Osteoblast (primary cell): ENCODE data around the gene NPC1. TPM values are rescaled to one million over a fixed set of nuclear protein-coding genes. Genes with fewer than 3 reads are reported as not detected.

Source experiments
- DNase-seq: peaks from one replicate; pipeline ENCODE4 v3.0.0; 2011; ENCODE audit warnings: low spot score, mixed read lengths; ENCODE audit not compliant: insufficient read length; ENCODE audit errors: missing footprints
- H2AFZ ChIP-seq: 2 replicates; pipeline ENCODE4 v1.6.0; 2011; ENCODE audit warnings: mild to moderate bottlenecking, low read length
- H3K27ac ChIP-seq: 2 replicates; pipeline ENCODE4 v1.5.1; 2011; ENCODE audit warnings: mild to moderate bottlenecking, low read depth, low read length, moderate library complexity
- H3K27me3 ChIP-seq: 2 replicates; pipeline ENCODE4 v1.6.0; 2012; ENCODE audit warnings: mild to moderate bottlenecking, control low read depth, inconsistent platforms, low read length, moderate library complexity; ENCODE audit not compliant: insufficient read depth
- H3K36me3 ChIP-seq: 2 replicates; pipeline ENCODE4 v1.5.1; 2011; ENCODE audit warnings: mild to moderate bottlenecking, low read length, control low read depth, moderate library complexity; ENCODE audit not compliant: insufficient read depth
- H3K4me1 ChIP-seq: 2 replicates; pipeline ENCODE4 v1.5.1; 2011; ENCODE audit warnings: mild to moderate bottlenecking, low read length, control low read depth, moderate library complexity; ENCODE audit not compliant: insufficient read depth
- H3K4me2 ChIP-seq: 2 replicates; pipeline ENCODE4 v1.6.0; 2011; ENCODE audit warnings: mild to moderate bottlenecking, low read length; ENCODE audit not compliant: insufficient read depth
- H3K4me3 ChIP-seq: fragments of 200-600 bp; sonication (generic); 3 replicates; pipeline ENCODE4 v1.5.1; 2012; ENCODE audit warnings: mild to moderate bottlenecking, low read length, inconsistent platforms; ENCODE audit not compliant: insufficient read depth
- H3K79me2 ChIP-seq: 2 replicates; pipeline ENCODE4 v1.6.0; 2012; ENCODE audit warnings: mild to moderate bottlenecking, low read length, control low read depth, inconsistent platforms; ENCODE audit not compliant: insufficient read depth
- H3K9me3 ChIP-seq: 2 replicates; pipeline ENCODE4 v1.5.1; 2011; ENCODE audit warnings: low read depth, low read length, control low read depth
- H4K20me1 ChIP-seq: 2 replicates; pipeline ENCODE4 v1.6.0; 2012; ENCODE audit warnings: mild to moderate bottlenecking, low read length, control low read depth; ENCODE audit not compliant: insufficient read depth
- total RNA-seq: library from RNA; depleted of rRNA; stranded (reverse); fragments of >200 nt; gene quantifications from 2 replicates; pipeline ENCODE4 v1.2.3, GENCODE V29; 2012
- TF ChIP-seq, protein P1 (sequence below): IDR thresholded peaks from 2 replicates; pipeline ENCODE4 v1.5.1; 2011; ENCODE audit warnings: mild to moderate bottlenecking, low read depth, low read length, moderate library complexity; ENCODE audit errors: extremely low read depth

The NPC1 gene
- total RNA-seq, 1 donor, result 136 TPM

DNA sequence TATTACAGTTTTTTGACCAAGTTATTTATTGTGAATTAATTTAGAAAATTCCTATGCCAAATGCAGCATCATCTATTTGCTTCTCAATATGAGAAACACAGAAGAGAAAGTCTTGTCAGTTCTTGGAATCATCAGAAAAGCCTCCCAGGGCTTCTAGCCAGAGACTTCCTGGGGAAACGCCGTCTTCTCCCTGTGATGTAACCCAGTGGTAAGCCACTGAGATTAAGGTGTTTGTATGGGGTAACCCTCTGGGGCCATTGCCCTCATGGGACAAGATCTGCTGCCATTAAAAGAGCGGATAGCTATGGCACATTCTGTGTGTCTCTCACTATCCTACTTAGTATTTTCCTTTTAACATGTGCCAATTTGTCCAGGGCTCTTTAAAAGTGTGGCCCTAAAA lies 48.4 kb upstream of the NPC1 start:
- Histone ChIP-seq H3K27ac (no peak overlapping the region), H3K4me2 (no peak overlapping the region), H3K4me1 (peaks cover 8% of the 10 kb centered on the region), H4K20me1 (no peaks in the 10 kb centered on the region), H3K27me3 (no peaks in the 10 kb centered on the region), H3K9me3 (no peaks in the 10 kb centered on the region), H3K4me3 (no peak overlapping the region), H3K36me3 (no peaks in the 10 kb centered on the region), H2AFZ (no peak overlapping the region), H3K79me2 (no peaks in the 10 kb centered on the region)
- TF ChIP-seq, protein P1, sequence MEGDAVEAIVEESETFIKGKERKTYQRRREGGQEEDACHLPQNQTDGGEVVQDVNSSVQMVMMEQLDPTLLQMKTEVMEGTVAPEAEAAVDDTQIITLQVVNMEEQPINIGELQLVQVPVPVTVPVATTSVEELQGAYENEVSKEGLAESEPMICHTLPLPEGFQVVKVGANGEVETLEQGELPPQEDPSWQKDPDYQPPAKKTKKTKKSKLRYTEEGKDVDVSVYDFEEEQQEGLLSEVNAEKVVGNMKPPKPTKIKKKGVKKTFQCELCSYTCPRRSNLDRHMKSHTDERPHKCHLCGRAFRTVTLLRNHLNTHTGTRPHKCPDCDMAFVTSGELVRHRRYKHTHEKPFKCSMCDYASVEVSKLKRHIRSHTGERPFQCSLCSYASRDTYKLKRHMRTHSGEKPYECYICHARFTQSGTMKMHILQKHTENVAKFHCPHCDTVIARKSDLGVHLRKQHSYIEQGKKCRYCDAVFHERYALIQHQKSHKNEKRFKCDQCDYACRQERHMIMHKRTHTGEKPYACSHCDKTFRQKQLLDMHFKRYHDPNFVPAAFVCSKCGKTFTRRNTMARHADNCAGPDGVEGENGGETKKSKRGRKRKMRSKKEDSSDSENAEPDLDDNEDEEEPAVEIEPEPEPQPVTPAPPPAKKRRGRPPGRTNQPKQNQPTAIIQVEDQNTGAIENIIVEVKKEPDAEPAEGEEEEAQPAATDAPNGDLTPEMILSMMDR, result no peak
- DNase-seq, result no peak

DNA sequence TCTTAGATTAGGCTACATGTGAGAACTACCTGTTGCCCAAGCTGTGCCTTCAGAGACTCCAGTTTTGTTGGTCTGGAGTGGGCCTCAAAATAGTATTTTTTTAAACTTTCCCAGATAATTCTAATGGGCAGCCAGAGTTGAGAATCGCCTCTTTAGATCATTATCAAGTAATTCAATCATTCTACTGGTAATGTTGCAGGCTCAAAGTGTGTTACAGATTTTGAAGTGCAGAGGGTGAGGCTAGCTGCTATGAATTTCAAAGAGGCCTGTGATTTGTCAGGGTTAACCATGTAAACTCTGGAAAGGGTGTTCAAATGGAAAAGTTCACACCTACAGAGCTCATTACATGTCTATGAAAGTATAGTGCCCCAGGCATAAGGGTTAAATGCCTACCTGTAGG lies 46.3 kb upstream of the NPC1 start:
- TF ChIP-seq, protein P1, result no peak
- no peak for DNase-seq
- Histone ChIP-seq H3K4me3 (no peak overlapping the region), H2AFZ (no peak overlapping the region), H3K27ac (no peak overlapping the region), H3K9me3 (no peaks in the 10 kb centered on the region), H3K4me1 (peaks cover 14% of the 10 kb centered on the region), H4K20me1 (no peaks in the 10 kb centered on the region), H3K79me2 (no peaks in the 10 kb centered on the region), H3K27me3 (no peaks in the 10 kb centered on the region), H3K36me3 (no peaks in the 10 kb centered on the region), H3K4me2 (no peak overlapping the region)

DNA sequence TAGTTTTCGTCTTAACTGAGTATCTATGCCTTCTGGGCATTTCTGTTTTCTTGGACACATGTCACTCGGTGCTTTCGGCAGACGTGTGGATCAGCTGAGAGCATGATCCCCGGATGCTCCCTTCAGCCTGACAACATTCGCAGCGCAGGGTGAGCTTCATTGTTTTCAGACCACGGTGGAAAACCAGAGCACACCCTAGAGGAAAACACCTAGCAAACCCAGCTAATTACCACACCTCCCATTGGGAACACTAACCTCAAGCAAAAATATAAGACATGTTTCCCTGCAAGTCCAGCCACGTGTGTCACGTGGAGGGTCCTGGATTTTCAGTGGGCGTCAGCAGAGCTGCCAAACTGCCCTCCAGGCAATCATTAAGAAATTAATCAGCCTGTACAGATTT lies 45.4 kb upstream of the NPC1 start:
- peak; percentile 54 for DNase-seq
- TF ChIP-seq, protein P1, result no peak
- Histone ChIP-seq H3K9me3 (no peaks in the 10 kb centered on the region), H3K27me3 (no peaks in the 10 kb centered on the region), H3K4me3 (no peak overlapping the region), H3K36me3 (no peaks in the 10 kb centered on the region), H3K27ac (no peak overlapping the region), H3K4me1 (peaks cover 23% of the 10 kb centered on the region), H4K20me1 (no peaks in the 10 kb centered on the region), H3K4me2 (peak overlapping the region; percentile 66), H3K79me2 (no peaks in the 10 kb centered on the region), H2AFZ (peak overlapping the region; percentile 68)

DNA sequence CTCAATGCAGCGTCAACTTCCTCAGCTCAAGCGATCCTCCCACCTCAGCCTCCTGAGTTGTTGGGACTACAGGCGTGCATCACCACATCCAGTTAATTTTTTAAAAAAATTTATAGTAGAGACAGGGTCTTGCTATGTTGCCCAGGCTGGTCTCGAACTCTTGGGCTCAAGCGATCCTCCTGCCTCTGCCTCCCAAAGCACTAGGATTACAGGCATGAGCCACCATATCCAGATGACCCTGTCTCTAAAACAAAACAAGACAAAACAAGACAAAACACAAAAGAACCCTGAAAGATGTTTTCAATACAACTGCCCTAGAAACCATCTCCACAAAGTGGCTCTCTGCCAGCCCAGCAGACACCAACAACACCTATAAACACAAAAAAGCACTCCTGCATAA lies 45.0 kb upstream of the NPC1 start:
- H3K27ac ChIP-seq, result no peak overlapping the region
- H3K4me3 ChIP-seq, result no peak overlapping the region
- H4K20me1 ChIP-seq, result no peaks in the 10 kb centered on the region
- DNase-seq, result no peak
- peak overlapping the region; percentile 66 for H3K4me2 ChIP-seq
- no peaks in the 10 kb centered on the region for H3K36me3 ChIP-seq
- H3K27me3 ChIP-seq, result no peaks in the 10 kb centered on the region
- H3K79me2 ChIP-seq, result no peaks in the 10 kb centered on the region
- H2AFZ ChIP-seq, result peak overlapping the region; percentile 68
- peaks cover 27% of the 10 kb centered on the region for H3K4me1 ChIP-seq
- H3K9me3 ChIP-seq, result no peaks in the 10 kb centered on the region
- TF ChIP-seq, protein P1, result no peak
